ENCODE measurements around the gene FA2H.

FA2H gene

GRCh38 chr16:74771656-74772315 is 2.8 kb downstream of the FA2H start:
- Mint-ChIP-seq H3K27me3 (ENCODE audit: low read depth, poor library complexity) (peaks cover 89% of the 10 kb centered on the region), H3K27ac (no peak overlapping the region)

GRCh38 chr16:74770831-74771526 is 3.6 kb downstream of the FA2H start:
- TF ChIP-seq, protein P1, sequence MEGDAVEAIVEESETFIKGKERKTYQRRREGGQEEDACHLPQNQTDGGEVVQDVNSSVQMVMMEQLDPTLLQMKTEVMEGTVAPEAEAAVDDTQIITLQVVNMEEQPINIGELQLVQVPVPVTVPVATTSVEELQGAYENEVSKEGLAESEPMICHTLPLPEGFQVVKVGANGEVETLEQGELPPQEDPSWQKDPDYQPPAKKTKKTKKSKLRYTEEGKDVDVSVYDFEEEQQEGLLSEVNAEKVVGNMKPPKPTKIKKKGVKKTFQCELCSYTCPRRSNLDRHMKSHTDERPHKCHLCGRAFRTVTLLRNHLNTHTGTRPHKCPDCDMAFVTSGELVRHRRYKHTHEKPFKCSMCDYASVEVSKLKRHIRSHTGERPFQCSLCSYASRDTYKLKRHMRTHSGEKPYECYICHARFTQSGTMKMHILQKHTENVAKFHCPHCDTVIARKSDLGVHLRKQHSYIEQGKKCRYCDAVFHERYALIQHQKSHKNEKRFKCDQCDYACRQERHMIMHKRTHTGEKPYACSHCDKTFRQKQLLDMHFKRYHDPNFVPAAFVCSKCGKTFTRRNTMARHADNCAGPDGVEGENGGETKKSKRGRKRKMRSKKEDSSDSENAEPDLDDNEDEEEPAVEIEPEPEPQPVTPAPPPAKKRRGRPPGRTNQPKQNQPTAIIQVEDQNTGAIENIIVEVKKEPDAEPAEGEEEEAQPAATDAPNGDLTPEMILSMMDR (IDR thresholded peaks at IDR 0.05) = no peak
- Mint-ChIP-seq H3K4me3 (no peak overlapping the region), H3K4me1 (peaks cover 8% of the 10 kb centered on the region), H3K27me3 (ENCODE audit: low read depth, poor library complexity) (peaks cover 88% of the 10 kb centered on the region), H3K36me3 (ENCODE audit: low read depth) (no peaks in the 10 kb centered on the region), H3K9me3 (peaks cover 12% of the 10 kb centered on the region), H3K27ac (no peak overlapping the region)
- DNase-seq = no peak

More at GRCh38 chr16:74771656-74772315, 2.8 kb downstream of the FA2H start:
- Mint-ChIP-seq H3K4me3 (no peak overlapping the region), H3K4me1 (peaks cover 8% of the 10 kb centered on the region), H3K9me3 (peaks cover 8% of the 10 kb centered on the region), H3K36me3 (ENCODE audit: low read depth) (no peaks in the 10 kb centered on the region)
- TF ChIP-seq, protein P1 (IDR thresholded peaks at IDR 0.05) = no peak
- DNase-seq = no peak

DNA sequence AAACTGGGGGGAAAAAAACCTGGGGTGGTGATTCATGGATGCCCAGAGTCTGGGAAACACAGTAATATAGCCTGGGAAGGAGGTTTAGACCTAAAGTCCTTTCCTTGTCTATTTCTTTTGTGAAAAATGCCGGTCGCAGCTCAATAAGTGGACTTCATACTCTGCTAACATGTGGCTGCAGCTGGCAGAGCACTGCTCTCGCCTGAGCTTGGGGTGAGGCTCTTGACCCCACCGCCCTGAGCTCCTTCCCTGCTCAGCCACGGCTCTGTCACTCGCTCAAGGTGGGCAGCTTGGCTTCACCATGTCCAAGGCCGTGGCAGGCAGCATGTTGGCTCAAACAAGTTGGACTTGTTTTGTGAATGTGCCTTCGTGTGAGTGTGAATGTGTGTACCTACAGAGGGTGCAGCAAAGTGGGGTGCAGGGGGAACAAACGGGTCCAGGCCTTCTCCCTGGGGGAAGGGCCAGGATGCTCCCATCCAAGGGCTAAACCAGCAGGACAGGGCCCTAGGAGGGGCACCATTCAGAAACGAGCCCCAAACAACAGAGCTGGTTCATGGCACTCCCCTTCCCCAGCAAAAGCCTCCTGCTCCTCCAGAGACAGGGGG is 4.9 kb downstream of the FA2H start:
- H3K36me3 Mint-ChIP-seq (ENCODE audit: low read depth) = no peaks in the 10 kb centered on the region
- H3K4me3 Mint-ChIP-seq = no peak overlapping the region
- TF ChIP-seq, protein P1 (IDR thresholded peaks at IDR 0.05) = no peak
- H3K4me1 Mint-ChIP-seq = peaks cover 8% of the 10 kb centered on the region
- peaks cover 12% of the 10 kb centered on the region for H3K9me3 Mint-ChIP-seq
- no peak overlapping the region for H3K27ac Mint-ChIP-seq
- no peak for DNase-seq
- H3K27me3 Mint-ChIP-seq (ENCODE audit: low read depth, poor library complexity) = peaks cover 82% of the 10 kb centered on the region

DNA sequence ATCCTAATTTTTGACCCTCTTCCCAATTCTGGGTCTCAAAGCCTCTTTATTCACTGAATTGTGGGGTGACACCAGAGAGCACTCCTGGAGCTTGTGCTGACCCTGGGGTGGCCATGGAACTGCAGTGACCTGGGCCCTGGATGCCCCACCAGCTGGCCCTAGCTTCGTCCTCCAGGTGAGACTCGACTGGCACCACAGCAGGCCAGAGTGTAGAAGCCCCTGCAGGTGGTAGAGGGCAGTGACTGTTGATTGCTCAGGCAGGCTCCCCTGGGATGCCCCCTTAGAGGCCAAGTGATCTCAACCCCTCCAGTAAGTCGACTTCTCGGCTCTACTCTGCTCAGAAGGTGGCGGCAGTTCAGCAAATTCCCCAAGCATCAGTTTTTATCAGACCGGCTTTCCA is 6.4 kb downstream of the FA2H start:
- Mint-ChIP-seq H3K36me3 (ENCODE audit: low read depth) (no peaks in the 10 kb centered on the region), H3K27me3 (ENCODE audit: low read depth, poor library complexity) (peaks cover 71% of the 10 kb centered on the region), H3K9me3 (peaks cover 12% of the 10 kb centered on the region), H3K27ac (no peak overlapping the region), H3K4me1 (no peaks in the 10 kb centered on the region), H3K4me3 (no peak overlapping the region)
- TF ChIP-seq, protein P1 (IDR thresholded peaks at IDR 0.05) = no peak
- no peak for DNase-seq

GRCh38 chr16:74767749-74768148 is 6.9 kb downstream of the FA2H start:
- Mint-ChIP-seq H3K9me3 (peaks cover 12% of the 10 kb centered on the region), H3K27me3 (ENCODE audit: low read depth, poor library complexity) (peaks cover 66% of the 10 kb centered on the region), H3K4me3 (no peak overlapping the region), H3K4me1 (no peaks in the 10 kb centered on the region), H3K36me3 (ENCODE audit: low read depth) (no peaks in the 10 kb centered on the region), H3K27ac (no peak overlapping the region)
- TF ChIP-seq, protein P1 (IDR thresholded peaks at IDR 0.05) = no peak
- DNase-seq = no peak

Measured in nephron progenitor cell (in vitro differentiated cells).